ENCODE data around the gene ERC2.

DNA sequence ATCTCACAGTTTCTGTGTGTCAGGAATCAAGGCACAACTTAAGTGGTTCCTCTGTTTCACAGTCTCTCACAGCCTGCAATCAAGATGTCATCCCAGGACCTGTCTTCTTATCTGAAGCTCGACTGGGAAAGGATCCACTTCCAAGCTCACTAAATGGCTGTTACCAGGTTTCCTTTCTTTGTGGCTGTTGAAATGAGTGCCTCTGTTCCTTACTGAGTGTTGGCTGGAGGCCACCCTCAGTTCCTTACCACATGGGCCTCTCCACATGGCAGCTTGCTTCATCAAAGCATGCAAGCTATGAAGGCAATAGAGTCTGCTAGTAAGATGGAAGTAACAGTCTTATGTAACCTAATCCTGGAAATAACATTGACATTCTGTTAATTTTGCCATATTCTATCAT lies 174.0 kb downstream of the ERC2 start:
- TF ChIP-seq CTCF (IDR thresholded peaks at IDR 0.05; ENCODE audit: low read length) (no peak), EZH2 (IDR thresholded peaks at IDR 0.05; ENCODE audit: borderline replicate concordance, low read length) (no peak)
